HEK293 (cell line): Measurements from ENCODE around the gene GLB1L.

Experiments
- KLF16 ChIP-seq: fragments of 450-650 bp; formaldehyde crosslinking; IDR thresholded peaks from 2 replicates; pipeline ENCODE4 v1.5.1; 2017; ENCODE audit warnings: missing biosample characterization, missing genetic modification characterization
- MEIS1 ChIP-seq: sonication (generic); formaldehyde crosslinking; IDR thresholded peaks from 2 replicates; pipeline ENCODE4 v1.8.1; 2022; ENCODE audit warnings: missing genetic modification reagents, mild to moderate bottlenecking, borderline replicate concordance
- SCRT1 ChIP-seq: fragments of 450-650 bp; formaldehyde crosslinking; IDR thresholded peaks from 2 replicates; pipeline ENCODE4 v1.5.1; 2016; ENCODE audit warnings: missing biosample characterization, missing genetic modification characterization, borderline replicate concordance
- TCF7L2 ChIP-seq: IDR thresholded peaks from 2 replicates; pipeline ENCODE4 v1.6.1; 2011; ENCODE audit warnings: low read depth, mild to moderate bottlenecking, inconsistent platforms, low read length, moderate library complexity, borderline replicate concordance
- YY2 ChIP-seq: fragments of 450-650 bp; formaldehyde crosslinking; IDR thresholded peaks from 2 replicates; pipeline ENCODE4 v1.5.1; 2016; ENCODE audit warnings: missing biosample characterization, missing genetic modification characterization
- ZEB2 ChIP-seq: fragments of 450-650 bp; formaldehyde crosslinking; IDR thresholded peaks from 2 replicates; pipeline ENCODE4 v1.5.1; 2016; ENCODE audit warnings: missing biosample characterization, missing genetic modification characterization
- ZIC2 ChIP-seq: fragments of 450-650 bp; formaldehyde crosslinking; IDR thresholded peaks from 2 replicates; pipeline ENCODE4 v1.5.1; 2016; ENCODE audit warnings: missing biosample characterization, missing genetic modification characterization
- ZNF2 ChIP-seq: fragments of 450-650 bp; formaldehyde crosslinking; IDR thresholded peaks from 2 replicates; pipeline ENCODE4 v1.5.1; 2016; ENCODE audit warnings: missing biosample characterization, missing genetic modification characterization
- ZNF221 ChIP-seq: fragments of 450-650 bp; formaldehyde crosslinking; IDR thresholded peaks from 2 replicates; pipeline ENCODE4 v1.5.1; 2017; ENCODE audit warnings: missing biosample characterization, missing genetic modification characterization, borderline replicate concordance
- ZNF266 ChIP-seq: fragments of 450-650 bp; formaldehyde crosslinking; IDR thresholded peaks from 2 replicates; pipeline ENCODE4 v1.5.1; 2016; ENCODE audit warnings: missing biosample characterization, missing genetic modification characterization, low read depth
- ZNF341 ChIP-seq: fragments of 450-650 bp; formaldehyde crosslinking; IDR thresholded peaks from 2 replicates; pipeline ENCODE4; 2016; ENCODE audit warnings: low read depth, missing biosample characterization, missing genetic modification characterization
- ZNF350 ChIP-seq: fragments of 450-650 bp; formaldehyde crosslinking; IDR thresholded peaks from 2 replicates; pipeline ENCODE4 v1.5.0; 2017; ENCODE audit warnings: missing biosample characterization, mild to moderate bottlenecking, missing genetic modification characterization
- ZNF394 ChIP-seq: fragments of 450-650 bp; formaldehyde crosslinking; IDR thresholded peaks from 2 replicates; pipeline ENCODE4 v1.5.1; 2016; ENCODE audit warnings: missing biosample characterization, missing genetic modification characterization, mild to moderate bottlenecking, moderate library complexity, borderline replicate concordance
- ZNF544 ChIP-seq: fragments of 450-650 bp; formaldehyde crosslinking; IDR thresholded peaks from 2 replicates; pipeline ENCODE4 v1.5.0; 2017; ENCODE audit warnings: missing biosample characterization, missing genetic modification characterization
- ZNF596 ChIP-seq: fragments of 450-650 bp; IDR thresholded peaks from 2 replicates; pipeline ENCODE4 v1.5.0; 2018; ENCODE audit warnings: missing biosample characterization, mild to moderate bottlenecking, missing genetic modification characterization, moderate library complexity
- ZNF658 ChIP-seq: fragments of 450-650 bp; formaldehyde crosslinking; IDR thresholded peaks from 2 replicates; pipeline ENCODE4; 2016; ENCODE audit warnings: missing biosample characterization, missing genetic modification characterization
- ZNF660 ChIP-seq: fragments of 450-650 bp; IDR thresholded peaks from 2 replicates; pipeline ENCODE4 v1.5.1; 2018; ENCODE audit warnings: missing biosample characterization, mild to moderate bottlenecking, missing genetic modification characterization
- ZNF670 ChIP-seq: fragments of 450-650 bp; formaldehyde crosslinking; IDR thresholded peaks from 2 replicates; pipeline ENCODE4 v1.5.1; 2016; ENCODE audit warnings: missing biosample characterization, missing genetic modification characterization, low read depth
- ZNF768 ChIP-seq: fragments of 450-650 bp; formaldehyde crosslinking; IDR thresholded peaks from 2 replicates; pipeline ENCODE4 v1.5.1; 2018; ENCODE audit warnings: missing biosample characterization, mild to moderate bottlenecking, missing genetic modification characterization
- ZNF776 ChIP-seq: fragments of 450-650 bp; formaldehyde crosslinking; IDR thresholded peaks from 2 replicates; pipeline ENCODE4 v1.5.0; 2017; ENCODE audit warnings: missing biosample characterization, missing genetic modification characterization, borderline replicate concordance
- ZSCAN23 ChIP-seq: fragments of 450-650 bp; formaldehyde crosslinking; IDR thresholded peaks from 2 replicates; pipeline ENCODE4 v1.5.1; 2016; ENCODE audit warnings: missing biosample characterization, missing genetic modification characterization
- TF ChIP-seq, protein P1 (sequence below): fragments of 450-650 bp; formaldehyde crosslinking; IDR thresholded peaks from 2 replicates; pipeline ENCODE4 v1.5.1; 2016; ENCODE audit warnings: missing biosample characterization, missing genetic modification characterization
- TF ChIP-seq, protein P2 (sequence below): fragments of 450-650 bp; formaldehyde crosslinking; IDR thresholded peaks from 2 replicates; pipeline ENCODE4 v1.5.1; 2016; ENCODE audit warnings: missing biosample characterization, missing genetic modification characterization
- TF ChIP-seq, protein P3 (sequence below): fragments of 450-650 bp; formaldehyde crosslinking; IDR thresholded peaks from 2 replicates; pipeline ENCODE4 v1.5.1; 2017; ENCODE audit warnings: missing biosample characterization, mild to moderate bottlenecking, missing genetic modification characterization, moderate library complexity
- TF ChIP-seq, protein P4 (sequence below): fragments of 450-650 bp; formaldehyde crosslinking; IDR thresholded peaks from 2 replicates; pipeline ENCODE4 v1.5.1; 2016; ENCODE audit warnings: missing biosample characterization, missing genetic modification characterization
- TF ChIP-seq, protein P5 (sequence below): fragments of 450-650 bp; formaldehyde crosslinking; conservative IDR thresholded peaks from 2 replicates; pipeline ENCODE4 v1.5.1; 2016; ENCODE audit warnings: low read depth, missing biosample characterization, missing genetic modification characterization
- TF ChIP-seq, protein P6 (sequence below): fragments of 450-650 bp; formaldehyde crosslinking; IDR thresholded peaks from 2 replicates; pipeline ENCODE4 v1.5.1; 2016; ENCODE audit warnings: missing biosample characterization, missing genetic modification characterization

GLB1L gene

DNA sequence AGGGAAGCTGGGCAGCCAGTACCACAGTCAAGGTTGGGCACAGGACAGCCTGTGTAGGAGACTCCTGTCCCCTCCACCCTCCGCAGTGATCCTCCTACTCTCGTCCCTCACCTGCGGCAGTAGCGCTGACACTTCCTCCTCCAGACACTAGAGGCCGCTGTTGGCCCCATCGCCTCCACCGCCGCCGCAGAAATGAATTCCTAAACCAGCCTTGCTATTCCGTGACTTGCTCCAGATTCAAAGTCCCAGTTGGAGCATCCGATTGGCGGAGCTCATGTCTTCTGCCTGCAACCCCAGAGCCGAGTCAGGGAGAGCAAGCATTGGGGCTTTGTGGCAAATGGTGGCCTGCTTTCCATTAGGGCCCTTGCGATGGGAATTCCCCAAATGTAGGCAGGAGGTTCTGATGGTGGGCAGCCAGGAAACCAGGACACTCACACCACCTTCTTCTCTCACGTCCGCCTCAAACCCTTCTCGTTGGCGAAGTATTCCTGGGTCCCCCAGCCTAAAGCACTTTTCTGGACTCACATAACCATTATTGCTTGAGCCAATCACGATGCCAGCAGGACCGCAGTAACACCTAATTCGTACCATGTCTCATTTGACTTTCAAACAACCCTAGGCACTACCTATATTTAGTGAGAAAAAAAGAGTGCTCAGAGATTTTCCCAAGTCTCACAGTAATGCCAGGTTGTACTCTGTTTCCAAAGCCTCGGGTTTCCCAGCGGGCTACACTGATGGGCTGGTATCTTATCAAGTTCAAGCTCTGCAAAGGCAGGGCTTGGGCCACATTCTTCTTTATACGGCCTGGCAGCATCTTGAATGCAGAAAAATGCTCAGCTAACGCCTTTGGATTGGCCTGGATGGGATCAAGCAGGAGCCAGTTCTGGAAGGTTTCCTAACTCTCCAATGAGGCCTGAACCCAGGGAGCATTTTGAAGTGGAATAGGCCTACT lies 32.7 kb upstream of the GLB1L start (continued):
- TF ChIP-seq, protein P1, sequence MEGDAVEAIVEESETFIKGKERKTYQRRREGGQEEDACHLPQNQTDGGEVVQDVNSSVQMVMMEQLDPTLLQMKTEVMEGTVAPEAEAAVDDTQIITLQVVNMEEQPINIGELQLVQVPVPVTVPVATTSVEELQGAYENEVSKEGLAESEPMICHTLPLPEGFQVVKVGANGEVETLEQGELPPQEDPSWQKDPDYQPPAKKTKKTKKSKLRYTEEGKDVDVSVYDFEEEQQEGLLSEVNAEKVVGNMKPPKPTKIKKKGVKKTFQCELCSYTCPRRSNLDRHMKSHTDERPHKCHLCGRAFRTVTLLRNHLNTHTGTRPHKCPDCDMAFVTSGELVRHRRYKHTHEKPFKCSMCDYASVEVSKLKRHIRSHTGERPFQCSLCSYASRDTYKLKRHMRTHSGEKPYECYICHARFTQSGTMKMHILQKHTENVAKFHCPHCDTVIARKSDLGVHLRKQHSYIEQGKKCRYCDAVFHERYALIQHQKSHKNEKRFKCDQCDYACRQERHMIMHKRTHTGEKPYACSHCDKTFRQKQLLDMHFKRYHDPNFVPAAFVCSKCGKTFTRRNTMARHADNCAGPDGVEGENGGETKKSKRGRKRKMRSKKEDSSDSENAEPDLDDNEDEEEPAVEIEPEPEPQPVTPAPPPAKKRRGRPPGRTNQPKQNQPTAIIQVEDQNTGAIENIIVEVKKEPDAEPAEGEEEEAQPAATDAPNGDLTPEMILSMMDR: peak; percentile 94
- TF ChIP-seq TCF7L2: no peak
- no peak for TF ChIP-seq ZNF266 (tag by site-specific recombination)
- no peak for TF ChIP-seq ZIC2
- no peak for TF ChIP-seq YY2 (tag by site-specific recombination)
- TF ChIP-seq, protein P2, sequence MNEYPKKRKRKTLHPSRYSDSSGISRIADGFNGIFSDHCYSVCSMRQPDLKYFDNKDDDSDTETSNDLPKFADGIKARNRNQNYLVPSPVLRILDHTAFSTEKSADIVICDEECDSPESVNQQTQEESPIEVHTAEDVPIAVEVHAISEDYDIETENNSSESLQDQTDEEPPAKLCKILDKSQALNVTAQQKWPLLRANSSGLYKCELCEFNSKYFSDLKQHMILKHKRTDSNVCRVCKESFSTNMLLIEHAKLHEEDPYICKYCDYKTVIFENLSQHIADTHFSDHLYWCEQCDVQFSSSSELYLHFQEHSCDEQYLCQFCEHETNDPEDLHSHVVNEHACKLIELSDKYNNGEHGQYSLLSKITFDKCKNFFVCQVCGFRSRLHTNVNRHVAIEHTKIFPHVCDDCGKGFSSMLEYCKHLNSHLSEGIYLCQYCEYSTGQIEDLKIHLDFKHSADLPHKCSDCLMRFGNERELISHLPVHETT (tag by site-specific recombination): no peak
- TF ChIP-seq ZNF658 (tag by site-specific recombination): no peak
- TF ChIP-seq SCRT1 (tag by site-specific recombination): no peak
- peak; percentile 60 for TF ChIP-seq ZNF341
- TF ChIP-seq, protein P3, sequence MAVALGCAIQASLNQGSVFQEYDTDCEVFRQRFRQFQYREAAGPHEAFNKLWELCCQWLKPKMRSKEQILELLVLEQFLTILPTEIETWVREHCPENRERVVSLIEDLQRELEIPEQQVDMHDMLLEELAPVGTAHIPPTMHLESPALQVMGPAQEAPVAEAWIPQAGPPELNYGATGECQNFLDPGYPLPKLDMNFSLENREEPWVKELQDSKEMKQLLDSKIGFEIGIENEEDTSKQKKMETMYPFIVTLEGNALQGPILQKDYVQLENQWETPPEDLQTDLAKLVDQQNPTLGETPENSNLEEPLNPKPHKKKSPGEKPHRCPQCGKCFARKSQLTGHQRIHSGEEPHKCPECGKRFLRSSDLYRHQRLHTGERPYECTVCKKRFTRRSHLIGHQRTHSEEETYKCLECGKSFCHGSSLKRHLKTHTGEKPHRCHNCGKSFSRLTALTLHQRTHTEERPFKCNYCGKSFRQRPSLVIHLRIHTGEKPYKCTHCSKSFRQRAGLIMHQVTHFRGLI (tag by site-specific recombination): no peak
- TF ChIP-seq, protein P4, sequence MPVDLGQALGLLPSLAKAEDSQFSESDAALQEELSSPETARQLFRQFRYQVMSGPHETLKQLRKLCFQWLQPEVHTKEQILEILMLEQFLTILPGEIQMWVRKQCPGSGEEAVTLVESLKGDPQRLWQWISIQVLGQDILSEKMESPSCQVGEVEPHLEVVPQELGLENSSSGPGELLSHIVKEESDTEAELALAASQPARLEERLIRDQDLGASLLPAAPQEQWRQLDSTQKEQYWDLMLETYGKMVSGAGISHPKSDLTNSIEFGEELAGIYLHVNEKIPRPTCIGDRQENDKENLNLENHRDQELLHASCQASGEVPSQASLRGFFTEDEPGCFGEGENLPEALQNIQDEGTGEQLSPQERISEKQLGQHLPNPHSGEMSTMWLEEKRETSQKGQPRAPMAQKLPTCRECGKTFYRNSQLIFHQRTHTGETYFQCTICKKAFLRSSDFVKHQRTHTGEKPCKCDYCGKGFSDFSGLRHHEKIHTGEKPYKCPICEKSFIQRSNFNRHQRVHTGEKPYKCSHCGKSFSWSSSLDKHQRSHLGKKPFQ (tag by site-specific recombination): no peak
- TF ChIP-seq ZNF2: peak; percentile 91
- TF ChIP-seq ZEB2: peak; percentile 41; the same call in 1 of the 2 replicates
- TF ChIP-seq ZNF394: no peak
- TF ChIP-seq ZNF660 (tag by site-specific recombination): no peak
- TF ChIP-seq ZNF221 (tag by site-specific recombination): no peak
- TF ChIP-seq ZNF350: no peak
- no peak for TF ChIP-seq ZNF776 (tag by site-specific recombination)
- TF ChIP-seq, protein P5, sequence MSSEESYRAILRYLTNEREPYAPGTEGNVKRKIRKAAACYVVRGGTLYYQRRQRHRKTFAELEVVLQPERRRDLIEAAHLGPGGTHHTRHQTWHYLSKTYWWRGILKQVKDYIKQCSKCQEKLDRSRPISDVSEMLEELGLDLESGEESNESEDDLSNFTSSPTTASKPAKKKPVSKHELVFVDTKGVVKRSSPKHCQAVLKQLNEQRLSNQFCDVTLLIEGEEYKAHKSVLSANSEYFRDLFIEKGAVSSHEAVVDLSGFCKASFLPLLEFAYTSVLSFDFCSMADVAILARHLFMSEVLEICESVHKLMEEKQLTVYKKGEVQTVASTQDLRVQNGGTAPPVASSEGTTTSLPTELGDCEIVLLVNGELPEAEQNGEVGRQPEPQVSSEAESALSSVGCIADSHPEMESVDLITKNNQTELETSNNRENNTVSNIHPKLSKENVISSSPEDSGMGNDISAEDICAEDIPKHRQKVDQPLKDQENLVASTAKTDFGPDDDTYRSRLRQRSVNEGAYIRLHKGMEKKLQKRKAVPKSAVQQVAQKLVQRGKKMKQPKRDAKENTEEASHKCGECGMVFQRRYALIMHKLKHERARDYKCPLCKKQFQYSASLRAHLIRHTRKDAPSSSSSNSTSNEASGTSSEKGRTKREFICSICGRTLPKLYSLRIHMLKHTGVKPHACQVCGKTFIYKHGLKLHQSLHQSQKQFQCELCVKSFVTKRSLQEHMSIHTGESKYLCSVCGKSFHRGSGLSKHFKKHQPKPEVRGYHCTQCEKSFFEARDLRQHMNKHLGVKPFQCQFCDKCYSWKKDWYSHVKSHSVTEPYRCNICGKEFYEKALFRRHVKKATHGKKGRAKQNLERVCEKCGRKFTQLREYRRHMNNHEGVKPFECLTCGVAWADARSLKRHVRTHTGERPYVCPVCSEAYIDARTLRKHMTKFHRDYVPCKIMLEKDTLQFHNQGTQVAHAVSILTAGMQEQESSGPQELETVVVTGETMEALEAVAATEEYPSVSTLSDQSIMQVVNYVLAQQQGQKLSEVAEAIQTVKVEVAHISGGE: no peak
- no peak for TF ChIP-seq ZNF596 (tag by site-specific recombination)
- TF ChIP-seq KLF16 (tag by site-specific recombination): no peak
- TF ChIP-seq ZNF768 (tag by site-specific recombination): no peak
- TF ChIP-seq, protein P6, sequence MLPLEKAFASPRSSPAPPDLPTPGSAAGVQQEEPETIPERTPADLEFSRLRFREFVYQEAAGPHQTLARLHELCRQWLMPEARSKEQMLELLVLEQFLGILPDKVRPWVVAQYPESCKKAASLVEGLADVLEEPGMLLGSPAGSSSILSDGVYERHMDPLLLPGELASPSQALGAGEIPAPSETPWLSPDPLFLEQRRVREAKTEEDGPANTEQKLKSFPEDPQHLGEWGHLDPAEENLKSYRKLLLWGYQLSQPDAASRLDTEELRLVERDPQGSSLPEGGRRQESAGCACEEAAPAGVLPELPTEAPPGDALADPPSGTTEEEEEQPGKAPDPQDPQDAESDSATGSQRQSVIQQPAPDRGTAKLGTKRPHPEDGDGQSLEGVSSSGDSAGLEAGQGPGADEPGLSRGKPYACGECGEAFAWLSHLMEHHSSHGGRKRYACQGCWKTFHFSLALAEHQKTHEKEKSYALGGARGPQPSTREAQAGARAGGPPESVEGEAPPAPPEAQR (tag by site-specific recombination): no peak
- TF ChIP-seq ZSCAN23: no peak
- TF ChIP-seq ZNF544 (tag by site-specific recombination): no peak
- TF ChIP-seq MEIS1 (CRISPR knock-in tag): no peak
- TF ChIP-seq ZNF670 (tag by site-specific recombination): no peak
